ENCODE measurements around the gene GINS3. TPM values are rescaled to one million over a fixed set of nuclear protein-coding genes. Genes with fewer than 3 reads are reported as not detected.

Gene GINS3
- total RNA-seq, 4 donors from 2014 or later: 1.2 to 2.0 (median 1.8) TPM

GRCh38 chr16:58450590-58450989 is 58.3 kb downstream of the GINS3 start:
- TF ChIP-seq EP300 (IDR thresholded peaks at IDR 0.05) (no peak), POLR2A (IDR thresholded peaks at IDR 0.05; ENCODE audit: low read depth) (no peak), POLR2AphosphoS5 (IDR thresholded peaks at IDR 0.05) (no peak)
- TF ChIP-seq, protein P1, sequence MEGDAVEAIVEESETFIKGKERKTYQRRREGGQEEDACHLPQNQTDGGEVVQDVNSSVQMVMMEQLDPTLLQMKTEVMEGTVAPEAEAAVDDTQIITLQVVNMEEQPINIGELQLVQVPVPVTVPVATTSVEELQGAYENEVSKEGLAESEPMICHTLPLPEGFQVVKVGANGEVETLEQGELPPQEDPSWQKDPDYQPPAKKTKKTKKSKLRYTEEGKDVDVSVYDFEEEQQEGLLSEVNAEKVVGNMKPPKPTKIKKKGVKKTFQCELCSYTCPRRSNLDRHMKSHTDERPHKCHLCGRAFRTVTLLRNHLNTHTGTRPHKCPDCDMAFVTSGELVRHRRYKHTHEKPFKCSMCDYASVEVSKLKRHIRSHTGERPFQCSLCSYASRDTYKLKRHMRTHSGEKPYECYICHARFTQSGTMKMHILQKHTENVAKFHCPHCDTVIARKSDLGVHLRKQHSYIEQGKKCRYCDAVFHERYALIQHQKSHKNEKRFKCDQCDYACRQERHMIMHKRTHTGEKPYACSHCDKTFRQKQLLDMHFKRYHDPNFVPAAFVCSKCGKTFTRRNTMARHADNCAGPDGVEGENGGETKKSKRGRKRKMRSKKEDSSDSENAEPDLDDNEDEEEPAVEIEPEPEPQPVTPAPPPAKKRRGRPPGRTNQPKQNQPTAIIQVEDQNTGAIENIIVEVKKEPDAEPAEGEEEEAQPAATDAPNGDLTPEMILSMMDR (IDR thresholded peaks at IDR 0.05): no peak
- Histone ChIP-seq H3K27me3 (peaks cover 0 to 15% (median 0%) of the 10 kb centered on the region in 4 donors), H3K9me3 (no peaks in the 10 kb centered on the region), H3K4me1 (peaks cover 0 to 6% (median 0%) of the 10 kb centered on the region in 4 donors), H3K4me3 (no peak overlapping the region), H3K36me3 (no peaks in the 10 kb centered on the region), H3K27ac (replicated peaks in 1 of 4) (no peak overlapping the region)
- intact Hi-C loops (cut with DNase I): no loop called here
- DNase-seq (ENCODE audit: extremely low spot score): no peak
- WGBS: 90% methylated on average over 7 of the region's 7 CpGs

DNA sequence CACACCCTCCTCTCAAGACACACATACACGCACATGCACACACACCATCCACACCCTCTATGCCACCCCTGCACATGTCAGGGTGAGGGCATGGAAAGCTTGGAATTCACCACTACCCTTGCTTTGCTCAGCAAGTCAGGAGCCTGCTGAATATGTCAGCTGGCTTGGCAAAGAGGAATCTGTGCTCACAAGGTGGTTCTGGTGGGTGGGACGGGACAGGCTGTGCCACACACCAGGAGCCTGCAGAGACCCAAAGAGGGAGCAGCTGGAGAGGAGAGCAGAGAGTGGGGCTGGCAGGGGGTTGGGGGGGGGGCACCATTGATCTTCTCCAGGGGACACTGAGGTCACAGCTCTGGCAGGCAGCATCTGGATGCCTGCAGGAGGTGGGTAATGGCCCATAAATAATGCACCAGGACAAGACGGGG is 59.0 kb downstream of the GINS3 start:
- no peak for TF ChIP-seq POLR2AphosphoS5 (IDR thresholded peaks at IDR 0.05)
- TF ChIP-seq, protein P1 (IDR thresholded peaks at IDR 0.05): no peak
- TF ChIP-seq POLR2A (IDR thresholded peaks at IDR 0.05; ENCODE audit: low read depth): no peak
- no peak for TF ChIP-seq EP300 (IDR thresholded peaks at IDR 0.05)
- Histone ChIP-seq H3K4me3 (no peak overlapping the region), H3K27ac (replicated peaks in 1 of 4) (no peak overlapping the region), H3K27me3 (peaks cover 0 to 10% (median 0%) of the 10 kb centered on the region in 4 donors), H3K36me3 (no peaks in the 10 kb centered on the region), H3K9me3 (no peaks in the 10 kb centered on the region), H3K4me1 (peaks cover 0 to 6% (median 0%) of the 10 kb centered on the region in 4 donors)
- DNase-seq (ENCODE audit: extremely low spot score): no peak
- intact Hi-C loops (cut with DNase I): no loop called here
- WGBS: 80% methylated on average over 3 of the region's 3 CpGs

GRCh38 chr16:58451945-58452401 is 59.7 kb downstream of the GINS3 start:
- Histone ChIP-seq H3K27ac (replicated peaks in 1 of 4) (no peak overlapping the region), H3K9me3 (no peaks in the 10 kb centered on the region), H3K4me1 (peaks cover 0 to 6% (median 0%) of the 10 kb centered on the region in 4 donors), H3K4me3 (no peak overlapping the region), H3K36me3 (no peaks in the 10 kb centered on the region), H3K27me3 (peaks cover 0 to 10% (median 0%) of the 10 kb centered on the region in 4 donors)
- TF ChIP-seq EP300 (IDR thresholded peaks at IDR 0.05) (no peak), POLR2AphosphoS5 (IDR thresholded peaks at IDR 0.05) (no peak), POLR2A (IDR thresholded peaks at IDR 0.05; ENCODE audit: low read depth) (no peak)
- TF ChIP-seq, protein P1 (IDR thresholded peaks at IDR 0.05): no peak
- WGBS: 87% methylated on average over 1 of the region's 1 CpG
- intact Hi-C loops (cut with DNase I): no loop called here
- no peak for DNase-seq (ENCODE audit: extremely low spot score)

- TF ChIP-seq, protein P1 (IDR thresholded peaks at IDR 0.05): no peak
- Histone ChIP-seq H3K9me3 (no peaks in the 10 kb centered on the region), H3K27ac (replicated peaks in 1 of 4) (no peak overlapping the region), H3K36me3 (no peaks in the 10 kb centered on the region), H3K27me3 (peaks cover 0 to 10% (median 0%) of the 10 kb centered on the region in 4 donors), H3K4me3 (no peak overlapping the region), H3K4me1 (peaks cover 0 to 6% (median 0%) of the 10 kb centered on the region in 4 donors)
- DNase-seq (ENCODE audit: extremely low spot score): no peak
- intact Hi-C loops (cut with DNase I): no loop called here
- 100% methylated on average over 2 of the region's 3 CpGs for WGBS
Measured at GRCh38 chr16:58452640-58453039, 60.4 kb downstream of the GINS3 start.

GRCh38 chr16:58454178-58454577 is 61.9 kb downstream of the GINS3 start:
- H3K4me3 ChIP-seq: no peak overlapping the region
- no peak for DNase-seq (ENCODE audit: extremely low spot score)
- H3K9me3 ChIP-seq: no peaks in the 10 kb centered on the region
- peaks cover 0 to 8% (median 0%) of the 10 kb centered on the region in 4 donors for H3K4me1 ChIP-seq
- H3K27me3 ChIP-seq: peaks cover 0 to 10% (median 0%) of the 10 kb centered on the region in 4 donors
- no peak overlapping the region for H3K27ac ChIP-seq (replicated peaks in 1 of 4)
- intact Hi-C loops (cut with DNase I): no loop called here
- TF ChIP-seq EP300 (IDR thresholded peaks at IDR 0.05): no peak
- TF ChIP-seq, protein P1 (IDR thresholded peaks at IDR 0.05): no peak
- TF ChIP-seq POLR2AphosphoS5 (IDR thresholded peaks at IDR 0.05): no peak
- TF ChIP-seq POLR2A (IDR thresholded peaks at IDR 0.05; ENCODE audit: low read depth): no peak
- H3K36me3 ChIP-seq: no peaks in the 10 kb centered on the region
- 88% methylated on average over 2 of the region's 2 CpGs for WGBS
